SK-N-SH treated with all-trans-retinoic acid at 6 μM for 48 hours (cell line): ENCODE data around the gene ZDHHC11B.

Experiments
- ATAC-seq: fragments of 200-7000 bp; cut with Tn5 transposase; 3 replicates; pipeline ENCODE4 v1.9.1; 2020; ENCODE audit warnings: mild to moderate bottlenecking, moderate library complexity
- ARNTL ChIP-seq: fragments of 450-650 bp; formaldehyde crosslinking; IDR thresholded peaks from 2 replicates; pipeline ENCODE4 v1.5.0; 2020; ENCODE audit warnings: low read depth, mild to moderate bottlenecking, moderate library complexity, borderline replicate concordance
- BACH2 ChIP-seq: fragments of 250-450 bp; sonication (Bioruptor Pico); IDR thresholded peaks from 2 replicates; pipeline ENCODE4 v1.9.0; 2021; ENCODE audit warnings: mild to moderate bottlenecking, borderline replicate concordance
- CREB5 ChIP-seq: fragments of 250-450 bp; sonication (Bioruptor Pico); IDR thresholded peaks from 2 replicates; pipeline ENCODE4 v1.5.1; 2020; ENCODE audit warnings: low read depth, mild to moderate bottlenecking, moderate library complexity
- CSDC2 ChIP-seq: fragments of 250-450 bp; sonication (Bioruptor Pico); IDR thresholded peaks from 2 replicates; pipeline ENCODE4 v1.5.0; 2020; ENCODE audit warnings: mild to moderate bottlenecking, moderate library complexity
- ESRRG ChIP-seq: fragments of 250-450 bp; sonication (Bioruptor Pico); IDR thresholded peaks from 2 replicates; pipeline ENCODE4 v1.6.1; 2021; ENCODE audit warnings: mild to moderate bottlenecking
- GLIS3 ChIP-seq: fragments of 250-450 bp; sonication (Bioruptor Pico); IDR thresholded peaks from 2 replicates; pipeline ENCODE4 v1.5.0; 2020; ENCODE audit warnings: mild to moderate bottlenecking, moderate library complexity
- ISL1 ChIP-seq: fragments of 250-450 bp; sonication (Bioruptor Pico); IDR thresholded peaks from 2 replicates; pipeline ENCODE4 v2.1.2; 2022; ENCODE audit warnings: mild to moderate bottlenecking, moderate library complexity
- PATZ1 ChIP-seq: fragments of 250-450 bp; sonication (Bioruptor Pico); IDR thresholded peaks from 2 replicates; pipeline ENCODE4 v1.8.0; 2020; ENCODE audit warnings: mild to moderate bottlenecking, moderate library complexity, borderline replicate concordance
- PPARA ChIP-seq: fragments of 250-450 bp; sonication (Bioruptor Pico); IDR thresholded peaks from 2 replicates; pipeline ENCODE4 v1.5.0; 2020; ENCODE audit warnings: mild to moderate bottlenecking, borderline replicate concordance
- RARB ChIP-seq: fragments of 250-450 bp; sonication (Bioruptor Pico); IDR thresholded peaks from 2 replicates; pipeline ENCODE4 v1.8.0; 2021; ENCODE audit warnings: mild to moderate bottlenecking, moderate library complexity
- SNAI2 ChIP-seq: fragments of 250-450 bp; sonication (Bioruptor Pico); IDR thresholded peaks from 2 replicates; pipeline ENCODE4 v1.5.0; 2020; ENCODE audit warnings: mild to moderate bottlenecking, moderate library complexity
- TCF4 ChIP-seq: fragments of 250-450 bp; sonication (Bioruptor Pico); IDR thresholded peaks from 2 replicates; pipeline ENCODE4 v1.8.0; 2021; ENCODE audit warnings: mild to moderate bottlenecking, moderate library complexity, borderline replicate concordance
- TSHZ2 ChIP-seq: fragments of 250-450 bp; sonication (Bioruptor Pico); IDR thresholded peaks from 2 replicates; pipeline ENCODE4 v1.5.0; 2020; ENCODE audit warnings: mild to moderate bottlenecking, moderate library complexity
- ZC3H10 ChIP-seq: fragments of 250-450 bp; sonication (Bioruptor Pico); IDR thresholded peaks from 2 replicates; pipeline ENCODE4 v1.5.1; 2021; ENCODE audit warnings: mild to moderate bottlenecking, moderate library complexity
- ZFP3 ChIP-seq: fragments of 250-450 bp; sonication (Bioruptor Pico); IDR thresholded peaks from 2 replicates; pipeline ENCODE4 v1.5.0; 2020; ENCODE audit warnings: mild to moderate bottlenecking, moderate library complexity
- ZFP30 ChIP-seq: fragments of 450-650 bp; formaldehyde crosslinking; IDR thresholded peaks from 2 replicates; pipeline ENCODE4 v1.5.0; 2022; ENCODE audit warnings: mild to moderate bottlenecking, moderate library complexity
- ZNF565 ChIP-seq: fragments of 450-650 bp; formaldehyde crosslinking; conservative IDR thresholded peaks from 2 replicates; pipeline ENCODE4 v1.5.0; 2020; ENCODE audit warnings: low read depth, mild to moderate bottlenecking, moderate library complexity
- ZNF70 ChIP-seq: fragments of 450-650 bp; formaldehyde crosslinking; IDR thresholded peaks from 2 replicates; pipeline ENCODE4 v1.5.0; 2020; ENCODE audit warnings: mild to moderate bottlenecking, moderate library complexity
- ZNF8 ChIP-seq: fragments of 450-650 bp; formaldehyde crosslinking; IDR thresholded peaks from 2 replicates; pipeline ENCODE4 v1.5.0; 2020; ENCODE audit warnings: mild to moderate bottlenecking, moderate library complexity
- TF ChIP-seq, protein P1 (sequence below): fragments of 250-450 bp; sonication (Bioruptor Pico); IDR thresholded peaks from 2 replicates; pipeline ENCODE4 v1.5.1; 2021; ENCODE audit warnings: mild to moderate bottlenecking, moderate library complexity
- TF ChIP-seq, protein P2 (sequence below): fragments of 250-450 bp; sonication (Bioruptor Pico); IDR thresholded peaks from 2 replicates; pipeline ENCODE4 v1.8.0; 2021; ENCODE audit warnings: low read depth, mild to moderate bottlenecking, moderate library complexity, borderline replicate concordance

Gene ZDHHC11B

DNA sequence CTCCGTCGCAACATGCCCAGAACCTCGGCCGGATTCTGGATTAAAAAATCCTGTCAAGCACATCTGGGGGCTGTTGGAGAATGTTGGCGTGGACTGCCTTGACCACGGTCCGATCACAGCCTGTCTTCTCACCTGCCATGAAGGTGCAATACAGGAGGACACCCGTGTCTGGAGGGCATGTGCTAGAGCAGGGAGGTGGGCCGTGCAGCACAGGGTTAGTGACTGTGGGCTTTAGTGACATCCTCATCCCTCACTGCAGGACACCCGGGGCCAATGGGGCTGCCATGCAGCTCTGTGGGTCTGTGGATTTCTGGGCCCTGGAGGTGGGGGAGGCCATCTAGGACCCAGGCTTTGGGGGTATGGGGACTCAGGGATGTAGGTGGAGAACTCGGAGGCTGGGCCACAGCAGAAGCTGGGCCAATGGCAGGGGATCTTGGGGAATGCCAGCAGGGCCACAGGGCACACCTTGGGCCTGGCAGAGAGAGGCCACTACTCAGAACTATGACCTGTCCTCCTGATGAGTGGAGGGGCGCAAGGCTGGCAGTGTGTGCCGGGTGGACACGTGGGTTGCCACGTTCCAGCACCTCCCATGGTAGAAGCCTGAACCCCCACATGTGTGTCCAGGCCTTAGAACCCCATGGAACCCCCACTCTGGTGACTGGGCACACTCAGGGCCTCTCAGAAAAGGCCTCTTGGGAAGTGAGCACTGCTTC lies 23.3 kb downstream of the ZDHHC11B start (continued):
- TF ChIP-seq TSHZ2 (CRISPR knock-in tag), result no peak

- TF ChIP-seq ZNF8 (CRISPR knock-in tag) (no peak), RARB (no peak), PATZ1 (no peak), TSHZ2 (CRISPR knock-in tag) (no peak), SNAI2 (CRISPR knock-in tag) (no peak), ZFP30 (CRISPR knock-in tag) (no peak), PPARA (CRISPR knock-in tag) (no peak), CREB5 (CRISPR knock-in tag) (no peak), ESRRG (CRISPR knock-in tag) (no peak), ZC3H10 (no peak), ISL1 (CRISPR knock-in tag) (no peak), ZNF70 (CRISPR knock-in tag) (no peak), CSDC2 (CRISPR knock-in tag) (no peak), ARNTL (CRISPR knock-in tag) (no peak), ZNF565 (CRISPR knock-in tag) (no peak), TCF4 (CRISPR knock-in tag) (no peak), GLIS3 (CRISPR knock-in tag) (no peak)
- TF ChIP-seq, protein P1, sequence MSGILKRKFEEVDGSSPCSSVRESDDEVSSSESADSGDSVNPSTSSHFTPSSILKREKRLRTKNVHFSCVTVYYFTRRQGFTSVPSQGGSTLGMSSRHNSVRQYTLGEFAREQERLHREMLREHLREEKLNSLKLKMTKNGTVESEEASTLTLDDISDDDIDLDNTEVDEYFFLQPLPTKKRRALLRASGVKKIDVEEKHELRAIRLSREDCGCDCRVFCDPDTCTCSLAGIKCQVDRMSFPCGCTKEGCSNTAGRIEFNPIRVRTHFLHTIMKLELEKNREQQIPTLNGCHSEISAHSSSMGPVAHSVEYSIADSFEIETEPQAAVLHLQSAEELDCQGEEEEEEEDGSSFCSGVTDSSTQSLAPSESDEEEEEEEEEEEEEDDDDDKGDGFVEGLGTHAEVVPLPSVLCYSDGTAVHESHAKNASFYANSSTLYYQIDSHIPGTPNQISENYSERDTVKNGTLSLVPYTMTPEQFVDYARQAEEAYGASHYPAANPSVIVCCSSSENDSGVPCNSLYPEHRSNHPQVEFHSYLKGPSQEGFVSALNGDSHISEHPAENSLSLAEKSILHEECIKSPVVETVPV (CRISPR knock-in tag), result no peak
- ATAC-seq, result no peak
These were observed 24.0 kb downstream of the ZDHHC11B start for GRCh38 chr5:760363-761058.

- TF ChIP-seq ZNF565 (CRISPR knock-in tag) (no peak), ZC3H10 (no peak), SNAI2 (CRISPR knock-in tag) (no peak), PATZ1 (no peak), ESRRG (CRISPR knock-in tag) (no peak), BACH2 (CRISPR knock-in tag) (no peak), ZFP3 (CRISPR knock-in tag) (no peak)
- TF ChIP-seq, protein P2, sequence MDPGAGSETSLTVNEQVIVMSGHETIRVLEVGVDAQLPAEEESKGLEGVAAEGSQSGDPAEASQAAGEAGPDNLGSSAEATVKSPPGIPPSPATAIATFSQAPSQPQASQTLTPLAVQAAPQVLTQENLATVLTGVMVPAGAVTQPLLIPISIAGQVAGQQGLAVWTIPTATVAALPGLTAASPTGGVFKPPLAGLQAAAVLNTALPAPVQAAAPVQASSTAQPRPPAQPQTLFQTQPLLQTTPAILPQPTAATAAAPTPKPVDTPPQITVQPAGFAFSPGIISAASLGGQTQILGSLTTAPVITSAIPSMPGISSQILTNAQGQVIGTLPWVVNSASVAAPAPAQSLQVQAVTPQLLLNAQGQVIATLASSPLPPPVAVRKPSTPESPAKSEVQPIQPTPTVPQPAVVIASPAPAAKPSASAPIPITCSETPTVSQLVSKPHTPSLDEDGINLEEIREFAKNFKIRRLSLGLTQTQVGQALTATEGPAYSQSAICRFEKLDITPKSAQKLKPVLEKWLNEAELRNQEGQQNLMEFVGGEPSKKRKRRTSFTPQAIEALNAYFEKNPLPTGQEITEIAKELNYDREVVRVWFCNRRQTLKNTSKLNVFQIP (CRISPR knock-in tag), result no peak
- TF ChIP-seq, all 23 proteins: peak for 0
These were observed 24.7 kb downstream of the ZDHHC11B start for GRCh38 chr5:759781-760362.

More at GRCh38 chr5:759781-760362, 24.7 kb downstream of the ZDHHC11B start:
- ATAC-seq, result no peak
